ENCODE data around the gene OR5C1.
"Not testable (repeated sequence)": the region's sequence is repeated elsewhere in the genome, so short reads cannot be mapped to it uniquely, and the experiment has no call there.

The OR5C1 gene

DNA sequence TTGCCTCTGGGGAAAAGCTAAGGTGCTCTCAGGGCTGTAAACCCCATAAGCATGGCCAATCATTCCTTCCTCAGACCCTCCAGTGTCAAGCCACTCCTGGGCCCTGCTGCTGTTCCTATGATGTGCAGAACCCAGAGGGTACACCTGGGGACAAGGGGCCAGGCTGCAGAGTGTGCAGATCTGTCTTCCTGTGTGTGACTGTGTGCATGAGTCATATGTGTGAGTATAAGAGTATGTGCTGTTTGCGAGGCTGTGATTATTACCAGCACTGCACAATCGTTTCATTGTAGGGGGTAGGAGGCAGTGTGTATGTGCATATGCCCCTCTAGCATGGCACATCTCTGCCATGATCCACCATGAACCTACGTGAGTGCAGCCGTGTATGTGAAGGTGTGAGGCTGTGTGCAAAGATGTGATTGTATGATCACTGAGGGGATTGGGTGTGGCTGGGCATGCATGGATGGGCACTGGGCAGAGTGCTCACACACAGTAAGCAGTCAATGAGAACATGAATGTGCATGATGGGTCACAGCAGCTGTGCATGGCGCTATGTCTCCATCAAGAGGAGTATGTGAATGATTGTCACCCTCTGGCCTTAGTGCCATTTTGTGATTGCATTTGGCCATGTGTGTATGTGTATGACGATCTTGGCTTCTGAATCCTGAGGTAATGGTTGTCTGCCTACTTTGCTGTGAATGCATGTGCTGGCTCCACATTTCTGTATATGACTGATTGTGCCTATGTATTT is 8.8 kb downstream of the OR5C1 start:
- no peak for DNase-seq (ENCODE audit: low read depth)
- TF ChIP-seq, protein P1, sequence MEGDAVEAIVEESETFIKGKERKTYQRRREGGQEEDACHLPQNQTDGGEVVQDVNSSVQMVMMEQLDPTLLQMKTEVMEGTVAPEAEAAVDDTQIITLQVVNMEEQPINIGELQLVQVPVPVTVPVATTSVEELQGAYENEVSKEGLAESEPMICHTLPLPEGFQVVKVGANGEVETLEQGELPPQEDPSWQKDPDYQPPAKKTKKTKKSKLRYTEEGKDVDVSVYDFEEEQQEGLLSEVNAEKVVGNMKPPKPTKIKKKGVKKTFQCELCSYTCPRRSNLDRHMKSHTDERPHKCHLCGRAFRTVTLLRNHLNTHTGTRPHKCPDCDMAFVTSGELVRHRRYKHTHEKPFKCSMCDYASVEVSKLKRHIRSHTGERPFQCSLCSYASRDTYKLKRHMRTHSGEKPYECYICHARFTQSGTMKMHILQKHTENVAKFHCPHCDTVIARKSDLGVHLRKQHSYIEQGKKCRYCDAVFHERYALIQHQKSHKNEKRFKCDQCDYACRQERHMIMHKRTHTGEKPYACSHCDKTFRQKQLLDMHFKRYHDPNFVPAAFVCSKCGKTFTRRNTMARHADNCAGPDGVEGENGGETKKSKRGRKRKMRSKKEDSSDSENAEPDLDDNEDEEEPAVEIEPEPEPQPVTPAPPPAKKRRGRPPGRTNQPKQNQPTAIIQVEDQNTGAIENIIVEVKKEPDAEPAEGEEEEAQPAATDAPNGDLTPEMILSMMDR (conservative IDR thresholded peaks at IDR 0.05; ENCODE audit: low read length) = no peak
- no peak overlapping the region for H3K4me3 ChIP-seq (ENCODE audit: low read length)

DNA sequence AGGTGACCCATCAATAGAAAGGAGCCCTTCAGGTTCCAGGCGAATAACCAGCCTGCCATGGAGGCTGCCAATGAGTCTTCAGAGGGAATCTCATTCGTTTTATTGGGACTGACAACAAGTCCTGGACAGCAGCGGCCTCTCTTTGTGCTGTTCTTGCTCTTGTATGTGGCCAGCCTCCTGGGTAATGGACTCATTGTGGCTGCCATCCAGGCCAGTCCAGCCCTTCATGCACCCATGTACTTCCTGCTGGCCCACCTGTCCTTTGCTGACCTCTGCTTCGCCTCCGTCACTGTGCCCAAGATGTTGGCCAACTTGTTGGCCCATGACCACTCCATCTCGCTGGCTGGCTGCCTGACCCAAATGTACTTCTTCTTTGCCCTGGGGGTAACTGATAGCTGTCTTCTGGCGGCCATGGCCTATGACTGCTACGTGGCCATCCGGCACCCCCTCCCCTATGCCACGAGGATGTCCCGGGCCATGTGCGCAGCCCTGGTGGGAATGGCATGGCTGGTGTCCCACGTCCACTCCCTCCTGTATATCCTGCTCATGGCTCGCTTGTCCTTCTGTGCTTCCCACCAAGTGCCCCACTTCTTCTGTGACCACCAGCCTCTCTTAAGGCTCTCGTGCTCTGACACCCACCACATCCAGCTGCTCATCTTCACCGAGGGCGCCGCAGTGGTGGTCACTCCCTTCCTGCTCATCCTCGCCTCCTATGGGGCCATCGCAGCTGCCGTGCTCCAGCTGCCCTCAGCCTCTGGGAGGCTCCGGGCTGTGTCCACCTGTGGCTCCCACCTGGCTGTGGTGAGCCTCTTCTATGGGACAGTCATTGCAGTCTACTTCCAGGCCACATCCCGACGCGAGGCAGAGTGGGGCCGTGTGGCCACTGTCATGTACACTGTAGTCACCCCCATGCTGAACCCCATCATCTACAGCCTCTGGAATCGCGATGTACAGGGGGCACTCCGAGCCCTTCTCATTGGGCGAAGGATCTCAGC is 11.6 kb downstream of the OR5C1 start, which contains the start of gene OR1K1:
Gene OR1K1 (plus strand): TSS at position 58 of the 995 bp plus-strand sequence. CDS start 0 bp downstream, at position 58.
- DNase-seq (ENCODE audit: low read depth) = no peak
- TF ChIP-seq, protein P1 (conservative IDR thresholded peaks at IDR 0.05; ENCODE audit: low read length) = no peak
- H3K4me3 ChIP-seq (ENCODE audit: low read length) = no peak within 1 kb of the TSS

DNA sequence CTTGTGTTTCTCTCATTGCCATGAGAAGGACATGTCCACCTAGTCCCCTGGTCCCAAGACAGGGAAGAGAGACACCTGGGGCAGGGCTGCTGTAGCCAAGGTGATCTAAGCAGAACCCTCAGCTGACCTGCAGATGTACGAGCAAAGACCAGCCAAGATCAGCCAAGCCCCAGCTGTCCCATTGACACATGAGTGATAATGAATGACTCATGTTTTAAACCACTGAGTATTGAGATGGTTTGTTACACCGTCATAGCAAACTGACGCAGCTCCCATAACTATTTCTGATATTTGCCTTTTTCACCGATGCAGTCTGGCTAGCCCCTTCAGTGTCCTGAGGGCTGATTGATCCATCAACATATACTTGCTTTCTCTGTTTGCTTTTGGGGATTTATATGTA is 17.9 kb downstream of the OR5C1 start:
- H3K4me3 ChIP-seq (ENCODE audit: low read length) = no peak overlapping the region
- no peak for DNase-seq (ENCODE audit: low read depth)
- TF ChIP-seq, protein P1 (conservative IDR thresholded peaks at IDR 0.05; ENCODE audit: low read length) = no peak

DNA sequence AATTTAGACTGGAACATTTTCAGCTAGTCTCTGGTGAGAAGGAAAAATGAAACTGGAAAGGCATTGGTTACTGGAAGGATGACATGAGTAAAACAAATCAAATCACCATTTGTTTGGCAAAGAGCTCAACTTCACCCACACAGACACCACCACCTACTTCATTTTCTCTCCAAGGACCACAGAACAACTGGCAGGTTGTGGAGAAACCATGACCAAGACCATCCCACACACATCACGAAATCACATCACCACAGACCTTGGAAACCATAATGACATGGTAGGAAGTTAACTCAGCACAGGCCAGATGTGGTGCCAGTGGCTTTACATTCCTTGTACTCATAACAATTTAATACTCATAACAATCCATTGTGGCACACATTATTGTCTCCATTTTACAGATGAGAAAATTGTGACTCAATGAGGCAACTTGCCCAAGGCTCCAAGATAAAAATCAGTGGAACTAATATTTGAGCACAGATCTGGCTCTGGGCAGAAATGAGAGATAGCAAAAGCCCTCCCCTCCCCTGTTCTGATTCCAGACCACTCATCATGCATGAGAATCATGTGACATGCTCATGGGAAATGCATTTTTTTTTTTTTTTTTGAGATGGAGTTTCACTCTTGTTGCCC is 18.7 kb downstream of the OR5C1 start:
- peak; percentile 72 for DNase-seq (ENCODE audit: low read depth)
- TF ChIP-seq, protein P1 (conservative IDR thresholded peaks at IDR 0.05; ENCODE audit: low read length) = no peak
- no peak overlapping the region for H3K4me3 ChIP-seq (ENCODE audit: low read length)

DNA sequence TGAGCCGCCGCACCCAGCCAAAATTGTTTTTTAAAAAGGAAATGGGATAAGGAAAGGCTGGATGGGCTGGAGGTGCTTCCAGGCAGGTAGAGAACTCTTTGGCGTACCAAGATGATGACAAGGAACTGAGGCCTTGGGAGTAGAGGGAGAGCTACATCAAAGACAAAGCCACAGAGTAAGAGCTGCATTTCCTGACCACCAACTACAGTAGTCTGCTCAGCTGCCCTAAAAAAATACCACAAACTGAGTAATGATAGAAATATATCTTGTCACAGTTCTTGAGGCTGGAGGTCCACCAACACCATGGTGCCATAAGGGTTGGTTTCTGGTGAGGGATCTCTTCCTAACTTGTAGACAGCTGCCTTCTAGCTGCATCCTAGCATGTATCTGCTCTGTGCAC is 19.4 kb downstream of the OR5C1 start:
- DNase-seq (ENCODE audit: low read depth) = no peak
- TF ChIP-seq, protein P1 (conservative IDR thresholded peaks at IDR 0.05; ENCODE audit: low read length) = no peak
- H3K4me3 ChIP-seq (ENCODE audit: low read length) = no peak overlapping the region

DNA sequence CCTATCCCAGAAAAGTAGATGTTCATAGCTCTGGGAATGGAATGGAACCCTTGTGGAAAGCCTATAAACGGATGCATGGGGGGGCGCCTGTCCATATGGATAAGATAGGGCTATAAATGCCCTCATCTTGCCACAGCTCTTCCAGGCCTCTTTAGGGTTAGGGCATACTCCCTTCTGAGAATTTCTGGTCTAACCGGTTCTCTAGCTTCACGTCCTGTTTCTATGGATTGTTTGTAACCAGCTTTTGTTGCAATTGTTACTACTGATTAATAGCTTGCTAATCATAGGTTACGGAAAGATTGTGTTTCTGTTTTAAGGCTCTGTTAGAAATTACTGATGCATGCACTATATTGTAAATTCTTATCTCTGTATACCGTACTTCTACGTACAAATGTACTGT is 20.5 kb downstream of the OR5C1 start:
- not testable (repeated sequence) for H3K4me3 ChIP-seq (ENCODE audit: low read length); DNase-seq (ENCODE audit: low read depth)

DNA sequence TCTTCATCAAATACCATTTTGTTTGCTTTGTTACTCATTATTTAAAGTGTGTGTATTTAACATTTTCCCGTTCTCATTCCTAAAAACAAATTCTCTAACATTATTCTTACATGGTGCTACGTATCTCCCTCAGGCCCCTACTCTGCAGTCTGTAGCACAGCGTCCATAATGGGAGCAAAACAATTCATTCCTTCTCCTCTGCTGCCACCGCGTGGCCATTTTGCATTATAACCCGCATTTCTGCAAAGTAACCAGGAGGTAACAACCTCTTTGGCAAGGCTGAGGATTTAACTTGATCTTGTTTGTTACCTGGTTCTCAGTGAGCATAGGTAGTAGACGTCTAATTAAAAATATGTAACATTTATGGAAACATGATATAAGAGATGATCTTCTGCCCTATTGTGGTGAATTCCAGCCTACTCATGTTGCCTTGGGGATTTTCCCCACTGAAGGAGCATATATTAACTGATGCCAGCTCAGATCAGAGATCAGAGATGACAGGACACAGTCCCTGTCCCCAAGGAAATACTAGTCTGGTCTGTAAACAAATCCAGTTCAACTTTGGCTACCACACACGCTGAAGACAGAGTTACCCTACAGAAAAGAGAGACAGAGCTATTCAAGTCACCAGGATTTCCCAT is 21.7 kb downstream of the OR5C1 start:
- TF ChIP-seq, protein P1 (conservative IDR thresholded peaks at IDR 0.05; ENCODE audit: low read length) = peak; percentile 73
- no peak overlapping the region for H3K4me3 ChIP-seq (ENCODE audit: low read length)
- peak; percentile 68 for DNase-seq (ENCODE audit: low read depth)

Measured in AG10803 (cell line).